GM12878 (cell line): ENCODE results near the gene IREB2. TPM values are rescaled to one million over a fixed set of nuclear protein-coding genes. Genes with fewer than 3 reads are reported as not detected.

Experiments
- BCL11A ChIP-seq: IDR thresholded peaks from 2 replicates; pipeline ENCODE4 v1.6.1; 2011; ENCODE audit warnings: low read depth, low read length
- ETV6 ChIP-seq, 2 experiments: fragments of 450-650 bp in 1 of 2; IDR thresholded peaks in 1 of 2; conservative IDR thresholded peaks in 1 of 2; 2 replicates each; pipeline ENCODE4 v1.6.1; 2014; ENCODE audit warnings: antibody characterized with exemption in 1 of 2, borderline replicate concordance in 1 of 2, low read depth in 1 of 2, mild to moderate bottlenecking in 1 of 2, moderate library complexity in 1 of 2
- GABPA ChIP-seq: IDR thresholded peaks from 2 replicates; pipeline ENCODE4 v1.6.1; 2014; ENCODE audit warnings: antibody characterized with exemption, low read depth, mild to moderate bottlenecking, inconsistent platforms
- MTA2 ChIP-seq: fragments of 450-650 bp; IDR thresholded peaks from 2 replicates; pipeline ENCODE4 v1.6.1; 2016; ENCODE audit warnings: low read depth, mild to moderate bottlenecking, moderate library complexity
- MYB ChIP-seq: fragments of 150-350 bp; IDR thresholded peaks from 2 replicates; pipeline ENCODE4 v1.6.1; 2014; ENCODE audit warnings: mild to moderate bottlenecking, low read depth, low read length, borderline replicate concordance
- SRF ChIP-seq, 2 experiments: IDR thresholded peaks; 2 replicates each; pipeline ENCODE4 v1.6.1; 2011; ENCODE audit warnings: low read depth in 2 of 2, low read length in 2 of 2, mild to moderate bottlenecking in 1 of 2, moderate library complexity in 1 of 2
- SUZ12 ChIP-seq: fragments of 200-600 bp; sonication (generic); IDR thresholded peaks from one replicate; pipeline ENCODE4 v1.6.1; 2018; ENCODE audit warnings: antibody characterized with exemption, mild to moderate bottlenecking; ENCODE audit not compliant: unreplicated experiment
- TCF3 ChIP-seq: IDR thresholded peaks from 2 replicates; pipeline ENCODE4 v1.6.1; 2012; ENCODE audit warnings: low read depth, mild to moderate bottlenecking, low read length, borderline replicate concordance; ENCODE audit not compliant: insufficient read depth
- ZBED1 ChIP-seq: IDR thresholded peaks from 2 replicates; pipeline ENCODE4 v1.6.1; 2016; ENCODE audit warnings: borderline replicate concordance
- polyA plus RNA-seq, 11 experiments: library from polyadenylated mRNA; depleted of rRNA in 4 of 11; unstranded in 6 of 11; stranded (reverse) in 5 of 11; fragments of >200 nt; fragmentation: Nextera tagmentation in 4 of 11; fragmentation: Illumina TruSeq in 1 of 11; extraction: Ambion mirVana in 4 of 11; extraction: Trizol in 1 of 11; gene quantifications; 1 replicate in 1 of 11; 2 replicates in 10 of 11; pipeline versions ENCODE4 v1.2.1 to v1.2.3, GENCODE V29; 2011 to 2016; ENCODE audit warnings: inconsistent platforms in 2 of 11, missing spikeins in 2 of 11, low read depth in 1 of 11
- total RNA-seq, 4 experiments: library from RNA; depleted of rRNA in 3 of 4; stranded (reverse); fragments of >200 nt in 3 of 4; fragmentation: Illumina TruSeq in 1 of 4; extraction: Trizol in 1 of 4; gene quantifications; 2 replicates each; pipeline versions ENCODE4 v1.2.1 to v1.2.3, GENCODE V29; 2013 to 2021
- TF ChIP-seq, protein P1 (sequence below): fragments of 150-350 bp; IDR thresholded peaks from 2 replicates; pipeline ENCODE4 v1.6.1; 2016; ENCODE audit warnings: low read depth, low read length
- TF ChIP-seq, protein P2 (sequence below): fragments of 450-650 bp; IDR thresholded peaks from 2 replicates; pipeline ENCODE4 v1.6.1; 2017; ENCODE audit warnings: mild to moderate bottlenecking, low read depth, inconsistent platforms; ENCODE audit not compliant: poor library complexity, severe bottlenecking
- TF ChIP-seq, protein P3 (sequence below): fragments of 450-650 bp; IDR thresholded peaks from 2 replicates; pipeline ENCODE4 v1.6.1; 2018; ENCODE audit warnings: borderline replicate concordance, mild to moderate bottlenecking; ENCODE audit not compliant: partially characterized antibody

Gene IREB2
- total and polyA plus RNA-seq, 10 of the 15 experiments (the other 5 are each of a cell fraction or from before 2014, with no cell fraction given): 13.0 to 52.4 (median 24.4) TPM

DNA sequence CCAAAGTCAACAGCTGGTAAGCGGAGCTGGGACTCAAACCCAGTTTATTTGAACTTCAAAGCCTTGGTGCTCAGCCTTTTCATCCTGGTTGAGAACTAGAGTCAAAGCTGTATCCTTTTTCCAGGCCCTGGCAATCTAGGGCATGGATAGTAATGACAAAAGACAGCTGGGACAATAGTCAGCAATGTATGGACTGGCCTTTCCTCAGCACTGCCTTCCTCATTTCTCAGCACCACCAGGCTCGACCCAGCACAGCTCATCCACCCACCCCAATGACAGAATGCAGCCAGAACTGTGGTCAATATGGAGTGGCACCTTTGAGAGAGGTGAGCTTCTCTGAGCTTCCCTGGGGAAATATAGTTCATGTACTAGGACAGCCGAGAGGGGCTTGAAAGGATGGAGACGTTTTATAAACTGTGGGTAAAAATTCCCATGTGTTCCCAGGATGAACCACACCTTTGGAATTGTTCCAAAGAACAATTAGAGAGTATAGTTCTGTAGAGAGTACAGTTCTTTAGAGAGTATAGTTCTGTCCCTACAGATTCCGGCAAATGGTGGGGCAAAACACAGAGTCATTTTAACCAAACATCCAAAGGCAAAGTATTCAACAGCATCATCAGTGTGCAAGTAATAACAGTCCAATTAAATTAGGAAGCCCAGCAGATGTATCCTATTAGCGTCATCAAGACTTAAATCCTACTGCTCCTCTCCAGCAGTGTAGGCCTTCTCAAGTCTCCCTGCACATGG, 30.2 kb upstream of the IREB2 start (continued):
- TF ChIP-seq, protein P1, sequence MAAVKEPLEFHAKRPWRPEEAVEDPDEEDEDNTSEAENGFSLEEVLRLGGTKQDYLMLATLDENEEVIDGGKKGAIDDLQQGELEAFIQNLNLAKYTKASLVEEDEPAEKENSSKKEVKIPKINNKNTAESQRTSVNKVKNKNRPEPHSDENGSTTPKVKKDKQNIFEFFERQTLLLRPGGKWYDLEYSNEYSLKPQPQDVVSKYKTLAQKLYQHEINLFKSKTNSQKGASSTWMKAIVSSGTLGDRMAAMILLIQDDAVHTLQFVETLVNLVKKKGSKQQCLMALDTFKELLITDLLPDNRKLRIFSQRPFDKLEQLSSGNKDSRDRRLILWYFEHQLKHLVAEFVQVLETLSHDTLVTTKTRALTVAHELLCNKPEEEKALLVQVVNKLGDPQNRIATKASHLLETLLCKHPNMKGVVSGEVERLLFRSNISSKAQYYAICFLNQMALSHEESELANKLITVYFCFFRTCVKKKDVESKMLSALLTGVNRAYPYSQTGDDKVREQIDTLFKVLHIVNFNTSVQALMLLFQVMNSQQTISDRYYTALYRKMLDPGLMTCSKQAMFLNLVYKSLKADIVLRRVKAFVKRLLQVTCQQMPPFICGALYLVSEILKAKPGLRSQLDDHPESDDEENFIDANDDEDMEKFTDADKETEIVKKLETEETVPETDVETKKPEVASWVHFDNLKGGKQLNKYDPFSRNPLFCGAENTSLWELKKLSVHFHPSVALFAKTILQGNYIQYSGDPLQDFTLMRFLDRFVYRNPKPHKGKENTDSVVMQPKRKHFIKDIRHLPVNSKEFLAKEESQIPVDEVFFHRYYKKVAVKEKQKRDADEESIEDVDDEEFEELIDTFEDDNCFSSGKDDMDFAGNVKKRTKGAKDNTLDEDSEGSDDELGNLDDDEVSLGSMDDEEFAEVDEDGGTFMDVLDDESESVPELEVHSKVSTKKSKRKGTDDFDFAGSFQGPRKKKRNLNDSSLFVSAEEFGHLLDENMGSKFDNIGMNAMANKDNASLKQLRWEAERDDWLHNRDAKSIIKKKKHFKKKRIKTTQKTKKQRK: no peak
- TF ChIP-seq ETV6 (conservative IDR thresholded peaks at IDR 0.05 in 1 of 2, IDR thresholded peaks at IDR 0.05 in 1 of 2; ENCODE audit: borderline replicate concordance in 1 of 2, low read depth in 1 of 2) (no peak), TCF3 (no peak), SUZ12 (no peak), BCL11A (no peak), SRF (IDR thresholded peaks at IDR 0.05; ENCODE audit: low read depth in 2 of 2, low read length in 2 of 2) (no peak), GABPA (no peak), MYB (no peak), MTA2 (no peak), ZBED1 (no peak)
- TF ChIP-seq, protein P2, sequence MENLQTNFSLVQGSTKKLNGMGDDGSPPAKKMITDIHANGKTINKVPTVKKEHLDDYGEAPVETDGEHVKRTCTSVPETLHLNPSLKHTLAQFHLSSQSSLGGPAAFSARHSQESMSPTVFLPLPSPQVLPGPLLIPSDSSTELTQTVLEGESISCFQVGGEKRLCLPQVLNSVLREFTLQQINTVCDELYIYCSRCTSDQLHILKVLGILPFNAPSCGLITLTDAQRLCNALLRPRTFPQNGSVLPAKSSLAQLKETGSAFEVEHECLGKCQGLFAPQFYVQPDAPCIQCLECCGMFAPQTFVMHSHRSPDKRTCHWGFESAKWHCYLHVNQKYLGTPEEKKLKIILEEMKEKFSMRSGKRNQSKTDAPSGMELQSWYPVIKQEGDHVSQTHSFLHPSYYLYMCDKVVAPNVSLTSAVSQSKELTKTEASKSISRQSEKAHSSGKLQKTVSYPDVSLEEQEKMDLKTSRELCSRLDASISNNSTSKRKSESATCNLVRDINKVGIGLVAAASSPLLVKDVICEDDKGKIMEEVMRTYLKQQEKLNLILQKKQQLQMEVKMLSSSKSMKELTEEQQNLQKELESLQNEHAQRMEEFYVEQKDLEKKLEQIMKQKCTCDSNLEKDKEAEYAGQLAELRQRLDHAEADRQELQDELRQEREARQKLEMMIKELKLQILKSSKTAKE: no peak
- TF ChIP-seq, protein P3, sequence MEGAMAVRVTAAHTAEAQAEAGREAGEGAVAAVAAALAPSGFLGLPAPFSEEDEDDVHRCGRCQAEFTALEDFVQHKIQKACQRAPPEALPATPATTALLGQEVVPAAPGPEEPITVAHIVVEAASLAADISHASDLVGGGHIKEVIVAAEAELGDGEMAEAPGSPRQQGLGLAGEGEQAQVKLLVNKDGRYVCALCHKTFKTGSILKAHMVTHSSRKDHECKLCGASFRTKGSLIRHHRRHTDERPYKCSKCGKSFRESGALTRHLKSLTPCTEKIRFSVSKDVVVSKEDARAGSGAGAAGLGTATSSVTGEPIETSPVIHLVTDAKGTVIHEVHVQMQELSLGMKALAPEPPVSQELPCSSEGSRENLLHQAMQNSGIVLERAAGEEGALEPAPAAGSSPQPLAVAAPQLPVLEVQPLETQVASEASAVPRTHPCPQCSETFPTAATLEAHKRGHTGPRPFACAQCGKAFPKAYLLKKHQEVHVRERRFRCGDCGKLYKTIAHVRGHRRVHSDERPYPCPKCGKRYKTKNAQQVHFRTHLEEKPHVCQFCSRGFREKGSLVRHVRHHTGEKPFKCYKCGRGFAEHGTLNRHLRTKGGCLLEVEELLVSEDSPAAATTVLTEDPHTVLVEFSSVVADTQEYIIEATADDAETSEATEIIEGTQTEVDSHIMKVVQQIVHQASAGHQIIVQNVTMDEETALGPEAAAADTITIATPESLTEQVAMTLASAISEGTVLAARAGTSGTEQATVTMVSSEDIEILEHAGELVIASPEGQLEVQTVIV: no peak
